GM23338 (cell line): ENCODE data around the gene AOPEP. TPM values are rescaled to one million over a fixed set of nuclear protein-coding genes. Genes with fewer than 3 reads are reported as not detected.

ENCODE experiments used
- ATAC-seq: fragments of 200-7000 bp; cut with Tn5 transposase; 3 replicates; pipeline ENCODE4 v1.9.1; 2020
- DNase-seq: peaks from one replicate; pipeline ENCODE4 v3.0.0-alpha.2; 2015; ENCODE audit warnings: low spot score
- H2AFZ ChIP-seq: fragments of 200-600 bp; sonication (generic); 2 replicates; pipeline ENCODE4 v1.8.0; 2016; ENCODE audit warnings: antibody characterized with exemption, mild to moderate bottlenecking, moderate library complexity
- H3F3A ChIP-seq: fragments of 200-600 bp; sonication (generic); replicated peaks from 2 replicates; pipeline ENCODE4 v1.8.0; 2017; ENCODE audit warnings: antibody characterized with exemption, mixed run types, low read depth
- H3K27ac ChIP-seq: fragments of 200-600 bp; sonication (generic); 2 replicates; pipeline ENCODE4 v1.6.1; 2016; ENCODE audit warnings: low read depth
- H3K27me3 ChIP-seq: fragments of 200-600 bp; sonication (generic); 2 replicates; pipeline ENCODE4 v1.8.0; 2016; ENCODE audit warnings: mild to moderate bottlenecking, mixed run types, moderate library complexity; ENCODE audit not compliant: insufficient read depth
- H3K36me3 ChIP-seq: fragments of 200-600 bp; sonication (generic); 2 replicates; pipeline ENCODE4 v1.8.0; 2016; ENCODE audit warnings: mild to moderate bottlenecking; ENCODE audit not compliant: insufficient read depth
- H3K4me1 ChIP-seq: fragments of 200-600 bp; sonication (generic); 2 replicates; pipeline ENCODE4 v1.8.0; 2016; ENCODE audit warnings: mild to moderate bottlenecking, moderate library complexity; ENCODE audit not compliant: insufficient read depth
- H3K4me2 ChIP-seq: fragments of 200-600 bp; sonication (generic); 2 replicates; pipeline ENCODE4 v1.7.1; 2017; ENCODE audit warnings: mixed run types
- H3K4me3 ChIP-seq: fragments of 200-600 bp; sonication (generic); 2 replicates; pipeline ENCODE4 v1.6.1; 2016; ENCODE audit warnings: mixed run types
- H3K79me2 ChIP-seq: fragments of 200-600 bp; sonication (generic); replicated peaks from 2 replicates; pipeline ENCODE4 v1.8.0; 2017; ENCODE audit warnings: mild to moderate bottlenecking; ENCODE audit not compliant: insufficient read depth
- H3K9me2 ChIP-seq: fragments of 200-600 bp; sonication (generic); 2 replicates; pipeline ENCODE4 v1.8.0; 2017; ENCODE audit not compliant: insufficient read depth
- H4K20me1 ChIP-seq: fragments of 200-600 bp; sonication (generic); replicated peaks from 2 replicates; pipeline ENCODE4 v1.8.0; 2017; ENCODE audit warnings: mild to moderate bottlenecking; ENCODE audit not compliant: insufficient read depth
- H3K27ac Mint-ChIP-seq: 2 replicates; pipeline ENCODE4 v1.8.0; 2020; ENCODE audit warnings: inconsistent platforms, mild to moderate bottlenecking, moderate library complexity, mixed read lengths
- H3K27me3 Mint-ChIP-seq: 3 replicates; pipeline ENCODE4 v1.8.0; 2022; ENCODE audit warnings: low read depth, mild to moderate bottlenecking, moderate library complexity, mixed read lengths, inconsistent platforms; ENCODE audit not compliant: insufficient read depth, poor library complexity
- H3K36me3 Mint-ChIP-seq: 3 replicates; pipeline ENCODE4 v1.8.0; 2021; ENCODE audit warnings: low read depth, mild to moderate bottlenecking, inconsistent platforms, moderate library complexity, mixed read lengths
- H3K4me1 Mint-ChIP-seq: 3 replicates; pipeline ENCODE4 v1.8.0; 2020; ENCODE audit warnings: mild to moderate bottlenecking, inconsistent platforms, mixed read lengths
- H3K4me3 Mint-ChIP-seq: 3 replicates; pipeline ENCODE4 v1.8.0; 2021; ENCODE audit warnings: moderate library complexity, mild to moderate bottlenecking, inconsistent platforms, mixed read lengths
- H3K9me3 Mint-ChIP-seq: 3 replicates; pipeline ENCODE4 v1.8.0; 2020; ENCODE audit warnings: moderate library complexity, mild to moderate bottlenecking, inconsistent platforms, mixed read lengths
- CREB1 ChIP-seq: fragments of 250-450 bp; sonication (Bioruptor Pico); IDR thresholded peaks from 2 replicates; pipeline ENCODE4 v1.5.0; 2020; ENCODE audit warnings: low read depth, mild to moderate bottlenecking, moderate library complexity
- CTCF ChIP-seq, 2 experiments: fragments of 200-600 bp in 1 of 2; sonication (generic) in 1 of 2; conservative IDR thresholded peaks; 2 replicates each; pipeline versions ENCODE4 v1.5.1 to v1.6.1; 2016 to 2017; ENCODE audit warnings: antibody characterized with exemption in 2 of 2, low read depth in 2 of 2, mild to moderate bottlenecking in 2 of 2, moderate library complexity in 1 of 2
- ETS1 ChIP-seq: IDR thresholded peaks from 2 replicates; pipeline ENCODE4 v1.6.1; 2016; ENCODE audit warnings: antibody characterized with exemption
- EZH2 ChIP-seq: fragments of 200-600 bp; sonication (generic); IDR thresholded peaks from one replicate; pipeline ENCODE4 v1.8.0; 2017; ENCODE audit warnings: antibody characterized with exemption, mild to moderate bottlenecking, low read depth; ENCODE audit not compliant: unreplicated experiment
- EZH2phosphoT487 ChIP-seq: fragments of 200-600 bp; sonication (generic); IDR thresholded peaks from one replicate; pipeline ENCODE4 v1.8.1; 2018; ENCODE audit warnings: antibody characterized with exemption; ENCODE audit not compliant: unreplicated experiment
- JUNB ChIP-seq: IDR thresholded peaks from one replicate; pipeline ENCODE4 v1.6.1; 2016; ENCODE audit warnings: antibody characterized with exemption; ENCODE audit not compliant: unreplicated experiment
- NANOG ChIP-seq: IDR thresholded peaks from 2 replicates; pipeline ENCODE4 v1.6.1; 2016; ENCODE audit warnings: antibody characterized with exemption, borderline replicate concordance
- POLR2AphosphoS5 ChIP-seq: IDR thresholded peaks from 2 replicates; pipeline ENCODE4 v1.6.1; 2016; ENCODE audit warnings: antibody characterized with exemption, low read depth
- REST ChIP-seq: IDR thresholded peaks from one replicate; pipeline ENCODE4 v1.6.1; 2018; ENCODE audit warnings: antibody characterized with exemption; ENCODE audit not compliant: unreplicated experiment
- ZNF114 ChIP-seq: fragments of 250-450 bp; sonication (Bioruptor Pico); IDR thresholded peaks from 2 replicates; pipeline ENCODE4 v1.5.0; 2020; ENCODE audit warnings: mild to moderate bottlenecking, moderate library complexity
- ZNF331 ChIP-seq: fragments of 250-450 bp; sonication (Bioruptor Pico); IDR thresholded peaks from 2 replicates; pipeline ENCODE4 v1.5.0; 2020; ENCODE audit warnings: low read depth, mild to moderate bottlenecking, moderate library complexity
- polyA plus RNA-seq: library from polyadenylated mRNA; unstranded; fragments of >200 nt; fragmentation: Nextera tagmentation; extraction: Ambion mirVana; gene quantifications from 2 replicates; pipeline ENCODE4 v1.2.1, GENCODE V29; 2016
- total RNA-seq: library from RNA; depleted of rRNA; stranded (reverse); fragments of >200 nt; shearing (Covaris generic); gene quantifications from 2 replicates; pipeline ENCODE4 v1.2.3, GENCODE V29; 2014

The AOPEP gene
- total and polyA plus RNA-seq, 2 experiments from 2014 or later, result 7.0 to 16.5 TPM

GRCh38 chr9:94867842-94868312, 141.4 kb downstream of the AOPEP start:
- H3K9me3 Mint-ChIP-seq, result no peaks in the 10 kb centered on the region
- Histone ChIP-seq H3K27me3 (no peaks in the 10 kb centered on the region), H3K79me2 (no peaks in the 10 kb centered on the region), H3K36me3 (no peaks in the 10 kb centered on the region), H3K4me1 (peaks cover 9% of the 10 kb centered on the region; the same call in 1 of the 2 replicates), H3K4me3 (no peak overlapping the region), H3K9me2 (no peaks in the 10 kb centered on the region), H3F3A (no peaks in the 10 kb centered on the region), H3K4me2 (no peak overlapping the region), H4K20me1 (no peaks in the 10 kb centered on the region), H2AFZ (no peak overlapping the region), H3K27ac (peak overlapping the region; percentile 61; the same call in 1 of the 2 replicates)
- no peak overlapping the region for H3K27ac Mint-ChIP-seq
- DNase-seq (no peak), ATAC-seq (no peak)
- H3K4me1 Mint-ChIP-seq, result peaks cover 21% of the 10 kb centered on the region
- no peaks in the 10 kb centered on the region for H3K27me3 Mint-ChIP-seq
- no peak for TF ChIP-seq EZH2phosphoT487
- no peak for TF ChIP-seq EZH2
- TF ChIP-seq NANOG, result no peak
- TF ChIP-seq POLR2AphosphoS5, result no peak
- TF ChIP-seq ETS1, result no peak
- no peak for TF ChIP-seq CREB1 (CRISPR knock-in tag)
- TF ChIP-seq CTCF (conservative IDR thresholded peaks at IDR 0.05; ENCODE audit: low read depth in 2 of 2), result no peak
- no peak for TF ChIP-seq JUNB
- TF ChIP-seq ZNF331 (CRISPR knock-in tag), result no peak
- no peak for TF ChIP-seq ZNF114 (CRISPR knock-in tag)
- H3K4me3 Mint-ChIP-seq, result no peak overlapping the region
- no peaks in the 10 kb centered on the region for H3K36me3 Mint-ChIP-seq

GRCh38 chr9:94868464-94868863, 142.0 kb downstream of the AOPEP start:
- Mint-ChIP-seq H3K4me3 (no peak overlapping the region), H3K9me3 (no peaks in the 10 kb centered on the region), H3K4me1 (peaks cover 21% of the 10 kb centered on the region), H3K27ac (no peak overlapping the region), H3K36me3 (no peaks in the 10 kb centered on the region), H3K27me3 (no peaks in the 10 kb centered on the region)
- no peak overlapping the region for H2AFZ ChIP-seq
- H3K36me3 ChIP-seq, result no peaks in the 10 kb centered on the region
- no peaks in the 10 kb centered on the region for H3K79me2 ChIP-seq
- no peaks in the 10 kb centered on the region for H4K20me1 ChIP-seq
- no peak for DNase-seq
- no peak overlapping the region for H3K27ac ChIP-seq
- ATAC-seq, result no peak
- H3F3A ChIP-seq, result no peaks in the 10 kb centered on the region
- H3K4me2 ChIP-seq, result no peak overlapping the region
- H3K9me2 ChIP-seq, result no peaks in the 10 kb centered on the region
- no peaks in the 10 kb centered on the region for H3K27me3 ChIP-seq
- no peak overlapping the region for H3K4me3 ChIP-seq
- H3K4me1 ChIP-seq, result peaks cover 9% of the 10 kb centered on the region; the same call in 1 of the 2 replicates
- TF ChIP-seq JUNB (no peak), POLR2AphosphoS5 (no peak), REST (no peak), EZH2phosphoT487 (no peak), ZNF331 (CRISPR knock-in tag) (no peak)
